Hepatocyte (in vitro differentiated cells): ENCODE measurements around the gene PCBP3. TPM values are rescaled to one million over a fixed set of nuclear protein-coding genes. Genes with fewer than 3 reads are reported as not detected.

Experiments used
- DNase-seq: peaks from one replicate; pipeline ENCODE4 v3.0.0-alpha.2; 2016; ENCODE audit warnings: low spot score
- H2AFZ ChIP-seq: fragments of 200-600 bp; sonication (generic); 2 replicates; pipeline ENCODE4 v1.6.0; 2016; ENCODE audit warnings: antibody characterized with exemption, mild to moderate bottlenecking
- H3K27ac ChIP-seq: fragments of 200-600 bp; sonication (generic); 2 replicates; pipeline ENCODE4 v1.5.1; 2016; ENCODE audit warnings: mild to moderate bottlenecking
- H3K27me3 ChIP-seq: fragments of 200-600 bp; sonication (generic); 2 replicates; pipeline ENCODE4 v1.6.1; 2016
- H3K36me3 ChIP-seq: fragments of 200-600 bp; sonication (generic); replicated peaks from 2 replicates; pipeline ENCODE4 v1.5.1; 2016; ENCODE audit warnings: low read depth; ENCODE audit not compliant: insufficient read depth
- H3K4me1 ChIP-seq: fragments of 200-600 bp; sonication (generic); 2 replicates; pipeline ENCODE4 v1.5.1; 2016; ENCODE audit warnings: mild to moderate bottlenecking, moderate library complexity; ENCODE audit not compliant: insufficient read depth
- H3K4me2 ChIP-seq: fragments of 200-600 bp; sonication (generic); 2 replicates; pipeline ENCODE4 v1.6.0; 2016
- H3K4me3 ChIP-seq: fragments of 200-600 bp; sonication (generic); 2 replicates; pipeline ENCODE4 v1.5.1; 2016; ENCODE audit warnings: mild to moderate bottlenecking
- H3K79me2 ChIP-seq: fragments of 200-600 bp; sonication (generic); 2 replicates; pipeline ENCODE4 v1.6.0; 2017; ENCODE audit warnings: mild to moderate bottlenecking
- H3K9me2 ChIP-seq: fragments of 200-600 bp; sonication (generic); replicated peaks from 2 replicates; pipeline ENCODE4 v1.6.0; 2017; ENCODE audit warnings: mild to moderate bottlenecking; ENCODE audit not compliant: insufficient read depth
- H3K9me3 ChIP-seq: fragments of 200-600 bp; sonication (generic); 2 replicates; pipeline ENCODE4 v1.5.1; 2016; ENCODE audit warnings: low read depth, mild to moderate bottlenecking
- H4K20me1 ChIP-seq: fragments of 200-600 bp; sonication (generic); 2 replicates; pipeline ENCODE4 v1.6.0; 2016; ENCODE audit warnings: mild to moderate bottlenecking; ENCODE audit not compliant: insufficient read depth, poor library complexity, severe bottlenecking
- CTCF ChIP-seq: fragments of 200-600 bp; sonication (generic); IDR thresholded peaks from 2 replicates; pipeline ENCODE4 v1.5.1; 2016; ENCODE audit warnings: antibody characterized with exemption, mild to moderate bottlenecking; ENCODE audit not compliant: poor library complexity
- EZH2 ChIP-seq: fragments of 200-600 bp; sonication (generic); IDR thresholded peaks from 2 replicates; pipeline ENCODE4 v1.6.1; 2016; ENCODE audit warnings: antibody characterized with exemption, mild to moderate bottlenecking, borderline replicate concordance
- EZH2phosphoT487 ChIP-seq: fragments of 200-600 bp; sonication (generic); IDR thresholded peaks from one replicate; pipeline ENCODE4 v1.6.1; 2018; ENCODE audit warnings: antibody characterized with exemption, mild to moderate bottlenecking, low read depth, moderate library complexity; ENCODE audit not compliant: unreplicated experiment, severe bottlenecking
- WGBS: methylation state at CpG from one replicate; pipeline ENCODE4 v1.1.6; 2016; ENCODE audit warnings: low lambda C conversion rate; ENCODE audit errors: missing lambda C conversion rate; 5-methylcytosine and 5-hydroxymethylcytosine counted together
- polyA plus RNA-seq: library from polyadenylated mRNA; unstranded; fragments of >200 nt; fragmentation: Nextera tagmentation; extraction: Ambion mirVana; gene quantifications from 2 replicates; pipeline ENCODE4 v1.2.1, GENCODE V29; 2016
- total RNA-seq: library from RNA; depleted of rRNA; stranded (reverse); fragments of >200 nt; gene quantifications from 2 replicates; pipeline ENCODE4 v1.2.3, GENCODE V29; 2014

The PCBP3 gene
- total and polyA plus RNA-seq, 2 experiments from 2014 or later = 3.1 to 8.8 TPM

DNA sequence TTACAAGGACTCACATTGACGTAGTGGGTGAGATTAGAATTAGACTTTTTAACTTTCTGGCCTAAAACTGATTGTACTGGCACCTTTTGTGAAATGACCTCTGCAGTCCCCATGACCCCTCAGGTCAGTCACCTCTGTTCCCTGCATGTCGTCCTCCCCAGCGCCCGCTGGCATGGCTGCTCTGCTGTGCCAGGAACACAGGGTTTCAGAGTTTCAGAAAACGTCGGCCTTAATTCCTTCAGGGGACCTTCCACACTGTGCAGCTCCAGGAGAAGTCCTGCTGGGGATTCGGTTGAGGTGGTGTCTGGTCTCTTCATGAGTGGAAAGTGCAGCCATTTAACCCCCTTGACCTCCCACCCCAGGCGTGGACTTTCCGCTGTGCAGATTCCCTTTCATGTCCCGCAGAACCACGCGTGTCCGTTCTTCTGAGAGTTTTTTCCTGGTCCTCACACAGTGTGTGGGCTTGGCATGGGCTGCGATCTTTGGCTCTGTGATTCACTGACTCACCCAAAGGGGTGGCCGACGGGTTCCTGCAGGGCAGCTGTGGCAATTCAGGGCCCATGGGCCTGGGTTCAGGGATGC lies 179.7 kb downstream of the PCBP3 start:
- Histone ChIP-seq H3K79me2 (no peaks in the 10 kb centered on the region), H3K27me3 (no peaks in the 10 kb centered on the region), H2AFZ (no peak overlapping the region), H3K27ac (no peak overlapping the region), H3K9me3 (no peaks in the 10 kb centered on the region), H3K9me2 (no peaks in the 10 kb centered on the region), H3K36me3 (no peaks in the 10 kb centered on the region), H4K20me1 (no peaks in the 10 kb centered on the region), H3K4me1 (peaks cover 7% of the 10 kb centered on the region), H3K4me3 (no peak overlapping the region), H3K4me2 (no peak overlapping the region)
- no peak for DNase-seq
- WGBS = 93% methylated on average over 16 of the region's 16 CpGs
- TF ChIP-seq EZH2 = no peak
- no peak for TF ChIP-seq EZH2phosphoT487
- TF ChIP-seq CTCF = no peak

GRCh38 chr21:45824546-45825215 lies 181.2 kb downstream of the PCBP3 start:
- Histone ChIP-seq H3K27me3 (no peaks in the 10 kb centered on the region), H3K9me2 (no peaks in the 10 kb centered on the region), H3K36me3 (no peaks in the 10 kb centered on the region), H3K4me2 (no peak overlapping the region), H3K9me3 (no peaks in the 10 kb centered on the region), H4K20me1 (no peaks in the 10 kb centered on the region), H2AFZ (no peak overlapping the region), H3K27ac (no peak overlapping the region), H3K79me2 (no peaks in the 10 kb centered on the region), H3K4me1 (peaks cover 4% of the 10 kb centered on the region), H3K4me3 (no peak overlapping the region)
- TF ChIP-seq CTCF (no peak), EZH2phosphoT487 (no peak), EZH2 (no peak)
- DNase-seq = no peak
- 72% methylated on average over 8 of the region's 8 CpGs for WGBS

GRCh38 chr21:45825219-45825618 lies 181.7 kb downstream of the PCBP3 start:
- WGBS = 88% methylated on average over 13 of the region's 13 CpGs

More at GRCh38 chr21:45825219-45825618, 181.7 kb downstream of the PCBP3 start:
- H3K4me3 ChIP-seq = no peak overlapping the region
- no peaks in the 10 kb centered on the region for H3K27me3 ChIP-seq
- no peaks in the 10 kb centered on the region for H3K36me3 ChIP-seq
- H3K27ac ChIP-seq = no peak overlapping the region
- H3K4me2 ChIP-seq = no peak overlapping the region
- H3K4me1 ChIP-seq = peaks cover 2% of the 10 kb centered on the region
- no peak overlapping the region for H2AFZ ChIP-seq
- TF ChIP-seq EZH2phosphoT487 = no peak
- no peak for TF ChIP-seq CTCF
- TF ChIP-seq EZH2 = no peak
- no peaks in the 10 kb centered on the region for H3K9me3 ChIP-seq
- H3K9me2 ChIP-seq = no peaks in the 10 kb centered on the region
- H4K20me1 ChIP-seq = no peaks in the 10 kb centered on the region
- no peaks in the 10 kb centered on the region for H3K79me2 ChIP-seq
- DNase-seq = no peak
